IPS-18a (cell line): Measurements from ENCODE around the gene ECT2L.

ENCODE experiments used
- H3K27ac ChIP-seq: one replicate; pipeline ENCODE4 v1.5.1; 2013; ENCODE audit warnings: low read length
- H3K27me3 ChIP-seq: one replicate; pipeline ENCODE4 v1.6.1; 2013; ENCODE audit warnings: mild to moderate bottlenecking, low read length; ENCODE audit not compliant: control insufficient read depth, insufficient read depth
- H3K36me3 ChIP-seq: one replicate; pipeline ENCODE4 v1.6.1; 2013; ENCODE audit warnings: low read depth, low read length; ENCODE audit not compliant: control insufficient read depth
- H3K4me1 ChIP-seq: one replicate; pipeline ENCODE4 v1.6.1; 2013; ENCODE audit warnings: low read depth, low read length; ENCODE audit not compliant: control insufficient read depth
- H3K4me3 ChIP-seq: one replicate; pipeline ENCODE4 v1.5.1; 2013; ENCODE audit warnings: low read length
- H3K9ac ChIP-seq: one replicate; pipeline ENCODE4 v1.6.1; 2013; ENCODE audit warnings: mild to moderate bottlenecking, low read length, moderate library complexity
- H3K9me3 ChIP-seq: one replicate; pipeline ENCODE4 v1.6.1; 2013; ENCODE audit warnings: low read depth, low read length; ENCODE audit not compliant: control insufficient read depth

Gene ECT2L

GRCh38 chr6:138806889-138807288, 11.0 kb downstream of the ECT2L start:
- Histone ChIP-seq H3K36me3 (no peaks in the 10 kb centered on the region), H3K4me3 (no peak overlapping the region), H3K4me1 (no peaks in the 10 kb centered on the region), H3K9me3 (no peaks in the 10 kb centered on the region), H3K9ac (no peak overlapping the region), H3K27ac (no peak overlapping the region), H3K27me3 (no peaks in the 10 kb centered on the region)

GRCh38 chr6:138809677-138810076, 13.8 kb downstream of the ECT2L start:
- no peaks in the 10 kb centered on the region for H3K36me3 ChIP-seq
- no peak overlapping the region for H3K4me3 ChIP-seq
- H3K27me3 ChIP-seq = no peaks in the 10 kb centered on the region
- no peaks in the 10 kb centered on the region for H3K4me1 ChIP-seq
- H3K27ac ChIP-seq = no peak overlapping the region
- no peak overlapping the region for H3K9ac ChIP-seq
- no peaks in the 10 kb centered on the region for H3K9me3 ChIP-seq

- Histone ChIP-seq H3K27me3 (no peaks in the 10 kb centered on the region), H3K9ac (no peak overlapping the region), H3K4me1 (no peaks in the 10 kb centered on the region), H3K36me3 (no peaks in the 10 kb centered on the region), H3K27ac (no peak overlapping the region), H3K4me3 (no peak overlapping the region), H3K9me3 (no peaks in the 10 kb centered on the region)
Measured at GRCh38 chr6:138811866-138812265, 16.0 kb downstream of the ECT2L start.

GRCh38 chr6:138814179-138814834, 18.4 kb downstream of the ECT2L start:
- peaks cover 4% of the 10 kb centered on the region for H3K4me1 ChIP-seq
- no peak overlapping the region for H3K27ac ChIP-seq
- no peaks in the 10 kb centered on the region for H3K9me3 ChIP-seq
- H3K9ac ChIP-seq = no peak overlapping the region
- no peaks in the 10 kb centered on the region for H3K36me3 ChIP-seq
- no peaks in the 10 kb centered on the region for H3K27me3 ChIP-seq
- H3K4me3 ChIP-seq = no peak overlapping the region

GRCh38 chr6:138815221-138815620, 19.3 kb downstream of the ECT2L start:
- Histone ChIP-seq H3K9me3 (no peaks in the 10 kb centered on the region), H3K4me3 (no peak overlapping the region), H3K27ac (no peak overlapping the region), H3K4me1 (peaks cover 4% of the 10 kb centered on the region), H3K9ac (no peak overlapping the region), H3K36me3 (no peaks in the 10 kb centered on the region), H3K27me3 (no peaks in the 10 kb centered on the region)

GRCh38 chr6:138815797-138816528, 20.1 kb downstream of the ECT2L start:
- no peaks in the 10 kb centered on the region for H3K27me3 ChIP-seq
- H3K9me3 ChIP-seq = no peaks in the 10 kb centered on the region
- H3K9ac ChIP-seq = no peak overlapping the region
- H3K4me3 ChIP-seq = no peak overlapping the region
- H3K36me3 ChIP-seq = no peaks in the 10 kb centered on the region
- H3K27ac ChIP-seq = no peak overlapping the region
- H3K4me1 ChIP-seq = peaks cover 4% of the 10 kb centered on the region

GRCh38 chr6:138817799-138818198, 21.9 kb downstream of the ECT2L start:
- no peaks in the 10 kb centered on the region for H3K27me3 ChIP-seq
- peaks cover 4% of the 10 kb centered on the region for H3K4me1 ChIP-seq
- H3K4me3 ChIP-seq = no peak overlapping the region
- H3K9ac ChIP-seq = no peak overlapping the region
- H3K9me3 ChIP-seq = no peaks in the 10 kb centered on the region
- peak overlapping the region; percentile 54 for H3K27ac ChIP-seq
- H3K36me3 ChIP-seq = no peaks in the 10 kb centered on the region

- Histone ChIP-seq H3K4me3 (no peak overlapping the region), H3K9me3 (no peaks in the 10 kb centered on the region), H3K36me3 (no peaks in the 10 kb centered on the region), H3K9ac (no peak overlapping the region), H3K27me3 (no peaks in the 10 kb centered on the region), H3K4me1 (peaks cover 4% of the 10 kb centered on the region), H3K27ac (no peak overlapping the region)
Measured at GRCh38 chr6:138818496-138819194, 22.8 kb downstream of the ECT2L start.

GRCh38 chr6:138821519-138821918, 25.6 kb downstream of the ECT2L start:
- no peak overlapping the region for H3K27ac ChIP-seq
- H3K9ac ChIP-seq = no peak overlapping the region

GRCh38 chr6:138824482-138825144, 28.7 kb downstream of the ECT2L start:
- Histone ChIP-seq H3K27me3 (no peaks in the 10 kb centered on the region), H3K4me3 (no peak overlapping the region), H3K9me3 (no peaks in the 10 kb centered on the region), H3K4me1 (peaks cover 7% of the 10 kb centered on the region), H3K27ac (no peak overlapping the region), H3K36me3 (no peaks in the 10 kb centered on the region), H3K9ac (no peak overlapping the region)

More at GRCh38 chr6:138821519-138821918, 25.6 kb downstream of the ECT2L start:
- H3K36me3 ChIP-seq = no peaks in the 10 kb centered on the region
- H3K27me3 ChIP-seq = no peaks in the 10 kb centered on the region
- H3K4me3 ChIP-seq = no peak overlapping the region
- no peaks in the 10 kb centered on the region for H3K9me3 ChIP-seq
- H3K4me1 ChIP-seq = peaks cover 4% of the 10 kb centered on the region

- no peaks in the 10 kb centered on the region for H3K36me3 ChIP-seq
- no peak overlapping the region for H3K9ac ChIP-seq
- H3K27me3 ChIP-seq = no peaks in the 10 kb centered on the region
- H3K27ac ChIP-seq = no peak overlapping the region
- H3K4me1 ChIP-seq = peaks cover 7% of the 10 kb centered on the region
- no peaks in the 10 kb centered on the region for H3K9me3 ChIP-seq
- no peak overlapping the region for H3K4me3 ChIP-seq
Measured at GRCh38 chr6:138830248-138830647, 34.4 kb downstream of the ECT2L start.
